HepG2 (cell line): ENCODE results near the gene PLEKHN1. TPM values are rescaled to one million over a fixed set of nuclear protein-coding genes. Genes with fewer than 3 reads are reported as not detected.

Source experiments
- NFAT5 ChIP-seq: sonication (generic); formaldehyde crosslinking; IDR thresholded peaks from 2 replicates; pipeline ENCODE4 v1.4.0; 2020; ENCODE audit warnings: missing genetic modification reagents
- ZNF639 ChIP-seq: conservative IDR thresholded peaks from 2 replicates; pipeline ENCODE4 v1.6.1; 2018; ENCODE audit warnings: missing genetic modification reagents
- ZNF660 ChIP-seq: sonication (generic); formaldehyde crosslinking; IDR thresholded peaks from 2 replicates; pipeline ENCODE4 v1.5.1; 2020; ENCODE audit warnings: mild to moderate bottlenecking, low read depth, missing genetic modification reagents, borderline replicate concordance
- ZSCAN12 ChIP-seq: sonication (generic); formaldehyde crosslinking; IDR thresholded peaks from 2 replicates; pipeline ENCODE4 v1.9.0; 2021; ENCODE audit warnings: mild to moderate bottlenecking, missing genetic modification reagents
- polyA plus RNA-seq, 8 experiments: library from polyadenylated mRNA; depleted of rRNA in 3 of 8; stranded (reverse) in 7 of 8; unstranded in 1 of 8; fragments of >200 nt; fragmentation: Illumina TruSeq in 4 of 8; extraction: Trizol in 4 of 8; gene quantifications; 2 replicates each; pipeline versions ENCODE4 v1.2.1 to v1.2.3, GENCODE V29; 2011 to 2016; ENCODE audit warnings: low read depth in 4 of 8, missing spikeins in 1 of 8, mixed read lengths in 1 of 8; ENCODE audit not compliant: insufficient read depth in 1 of 8
- total RNA-seq, 5 experiments: library from RNA; depleted of rRNA; stranded (reverse); fragments of >200 nt; fragmentation: Illumina TruSeq; extraction: Trizol; gene quantifications; 2 replicates each; pipeline ENCODE4 v1.2.3, GENCODE V29; 2016; ENCODE audit warnings: low read depth in 1 of 5
- TF ChIP-seq, protein P1 (sequence below): sonication (generic); formaldehyde crosslinking; IDR thresholded peaks from 2 replicates; pipeline ENCODE4 v1.4.0; 2020; ENCODE audit warnings: missing genetic modification reagents

The PLEKHN1 gene
- total and polyA plus RNA-seq, 2 of the 13 experiments (the other 11 are each of a cell fraction or from before 2014, with no cell fraction given), result 0.42 to 0.58 TPM

- no peak for TF ChIP-seq ZNF639 (CRISPR knock-in tag)
- TF ChIP-seq ZNF660 (CRISPR knock-in tag), result no peak
- TF ChIP-seq, protein P1, sequence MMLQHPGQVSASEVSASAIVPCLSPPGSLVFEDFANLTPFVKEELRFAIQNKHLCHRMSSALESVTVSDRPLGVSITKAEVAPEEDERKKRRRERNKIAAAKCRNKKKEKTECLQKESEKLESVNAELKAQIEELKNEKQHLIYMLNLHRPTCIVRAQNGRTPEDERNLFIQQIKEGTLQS (CRISPR knock-in tag), result no peak
- no peak for TF ChIP-seq NFAT5 (CRISPR knock-in tag)
- no peak for TF ChIP-seq ZSCAN12 (CRISPR knock-in tag)
- TF ChIP-seq, all 625 proteins: peak for 0
Measured at GRCh38 chr1:975365-975764, 9.1 kb downstream of the PLEKHN1 start (continued).
